ENCODE results near the gene OR2M4.

DNA sequence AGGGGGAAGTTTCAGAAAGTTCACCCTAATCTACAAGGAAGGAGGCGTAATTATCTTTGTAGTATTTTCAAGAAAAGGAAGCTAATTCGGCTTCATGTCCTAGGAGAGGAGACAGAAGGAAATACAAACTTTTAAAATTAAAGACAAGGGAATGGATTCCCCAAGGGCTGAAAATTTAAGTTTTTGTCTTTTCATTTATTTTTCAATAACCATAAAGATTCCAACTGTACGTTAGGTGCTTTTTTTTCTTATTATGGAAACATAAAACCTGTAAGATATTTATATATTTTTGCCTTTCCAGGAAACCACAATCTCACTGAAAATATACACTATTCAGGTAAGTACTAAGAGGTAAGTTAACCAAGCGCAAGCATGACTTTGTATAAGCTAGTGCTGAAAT lies 34.3 kb upstream of the OR2M4 start, which contains the start of gene OR2M3:
- TF ChIP-seq CTCF (IDR thresholded peaks at IDR 0.05; ENCODE audit: low read depth, low read length), result no peak
- TF ChIP-seq POLR2A (IDR thresholded peaks at IDR 0.05; ENCODE audit: extremely low read depth, insufficient read length), result no peak
